Natural killer cell (primary cell): ENCODE results near the gene TBX18. TPM values are rescaled to one million over a fixed set of nuclear protein-coding genes. Genes with fewer than 3 reads are reported as not detected.

ENCODE experiments used
- ATAC-seq, 3 donors: fragments of 150-1000 bp in 2 of 3; fragments of 200-7000 bp in 1 of 3; cut with Tn5 transposase; 1 replicate in 1 of 3; 2 replicates in 2 of 3; pipeline ENCODE4 v1.10.0; 2021; ENCODE audit warnings: mild to moderate bottlenecking in 2 of 3, moderate library complexity in 2 of 3
- DNase-seq, 2 donors: peaks; one replicate each; pipeline versions ENCODE4 v3.0.0 to v3.0.0-alpha.2; 2013 to 2021; ENCODE audit warnings: mixed read lengths in 1 of 2
- H3K27ac ChIP-seq: one replicate; pipeline ENCODE4 v1.5.1; 2013; ENCODE audit warnings: mild to moderate bottlenecking, low read length
- H3K27me3 ChIP-seq: one replicate; pipeline ENCODE4 v1.6.1; 2013; ENCODE audit warnings: low read length; ENCODE audit not compliant: control insufficient read depth, insufficient read depth
- H3K36me3 ChIP-seq: one replicate; pipeline ENCODE4 v1.6.1; 2013; ENCODE audit warnings: low read length; ENCODE audit not compliant: control insufficient read depth, insufficient read depth
- H3K4me1 ChIP-seq: one replicate; pipeline ENCODE4 v1.6.1; 2013; ENCODE audit warnings: low read length; ENCODE audit not compliant: control insufficient read depth, insufficient read depth
- H3K4me3 ChIP-seq: one replicate; pipeline ENCODE4 v1.5.1; 2013; ENCODE audit warnings: low read length
- H3K9me3 ChIP-seq: one replicate; pipeline ENCODE4 v1.6.1; 2013; ENCODE audit warnings: low read length; ENCODE audit not compliant: control insufficient read depth, insufficient read depth
- H3K27ac Mint-ChIP-seq, 2 donors: one replicate each; pipeline ENCODE4 v1.8.0; 2022; ENCODE audit warnings: mild to moderate bottlenecking in 2 of 2, mixed read lengths in 2 of 2, moderate library complexity in 1 of 2
- H3K27me3 Mint-ChIP-seq, 2 donors: one replicate each; pipeline ENCODE4 v1.8.0; 2022; ENCODE audit warnings: low read depth in 2 of 2, mixed read lengths in 2 of 2
- H3K36me3 Mint-ChIP-seq: one replicate; pipeline ENCODE4 v1.8.0; 2022; ENCODE audit warnings: mixed read lengths
- H3K4me1 Mint-ChIP-seq, 2 donors: one replicate each; pipeline ENCODE4 v1.8.0; 2022; ENCODE audit warnings: mixed read lengths in 2 of 2
- H3K4me3 Mint-ChIP-seq: one replicate; pipeline ENCODE4 v1.8.0; 2022; ENCODE audit warnings: mild to moderate bottlenecking, moderate library complexity, mixed read lengths
- H3K9me3 Mint-ChIP-seq, 2 donors: one replicate each; pipeline ENCODE4 v1.8.0; 2022; ENCODE audit warnings: mixed read lengths in 2 of 2
- CTCF ChIP-seq: fragments of 200-600 bp; IDR thresholded peaks from one replicate; pipeline ENCODE4 v1.8.0; 2022; ENCODE audit warnings: antibody characterized with exemption
- WGBS: methylation state at CpG from one replicate; pipeline ENCODE4 v1.1.7; 2013; ENCODE audit warnings: missing lambda C conversion rate; ENCODE audit not compliant: insufficient coverage; 5-methylcytosine and 5-hydroxymethylcytosine counted together
- intact Hi-C: fragments of 100-400 bp; cut with micrococcal nuclease; formaldehyde crosslinking; loops from one replicate; pipeline ENCODE4 v1.14.2; 2022
- total RNA-seq, 4 donors: library from RNA; stranded (reverse); fragments of 120-200 nt in 1 of 4; gene quantifications; one replicate each; pipeline versions ENCODE4 v1.2.3 to v1.2.4, GENCODE V29; 2013 to 2022

Gene TBX18
- total RNA-seq, 3 donors from 2014 or later (not counting 1 experiment from before 2014, with no cell fraction given) = not detected

GRCh38 chr6:84645563-84646266, 118.7 kb downstream of the TBX18 start:
- ATAC-seq (no peak), DNase-seq (no peak)
- Histone ChIP-seq H3K27me3 (no peaks in the 10 kb centered on the region), H3K27ac (no peak overlapping the region), H3K4me1 (no peaks in the 10 kb centered on the region), H3K9me3 (no peaks in the 10 kb centered on the region), H3K4me3 (no peak overlapping the region), H3K36me3 (no peaks in the 10 kb centered on the region)
- Mint-ChIP-seq H3K4me1 (no peaks in the 10 kb centered on the region), H3K4me3 (no peak overlapping the region), H3K9me3 (peaks cover 3 to 10% of the 10 kb centered on the region in 2 donors), H3K27ac (no peak overlapping the region), H3K27me3 (no peaks in the 10 kb centered on the region), H3K36me3 (no peaks in the 10 kb centered on the region)
- intact Hi-C loops = no loop called here
- no peak for TF ChIP-seq CTCF
- 56% methylated on average over 3 of the region's 4 CpGs for WGBS

- Mint-ChIP-seq H3K27ac (no peak overlapping the region), H3K36me3 (no peaks in the 10 kb centered on the region), H3K4me3 (no peak overlapping the region), H3K27me3 (no peaks in the 10 kb centered on the region), H3K4me1 (no peaks in the 10 kb centered on the region), H3K9me3 (peaks cover 3 to 10% of the 10 kb centered on the region in 2 donors)
- no peak for TF ChIP-seq CTCF
- no peak overlapping the region for H3K4me3 ChIP-seq
- H3K27me3 ChIP-seq = no peaks in the 10 kb centered on the region
- DNase-seq (no peak), ATAC-seq (no peak)
- no peaks in the 10 kb centered on the region for H3K36me3 ChIP-seq
- H3K27ac ChIP-seq = no peak overlapping the region
- intact Hi-C loops = no loop called here
- no peaks in the 10 kb centered on the region for H3K9me3 ChIP-seq
- H3K4me1 ChIP-seq = no peaks in the 10 kb centered on the region
These were observed 119.4 kb downstream of the TBX18 start for GRCh38 chr6:84645000-84645399.

- Histone ChIP-seq H3K9me3 (no peaks in the 10 kb centered on the region), H3K4me3 (no peak overlapping the region), H3K4me1 (no peaks in the 10 kb centered on the region), H3K36me3 (no peaks in the 10 kb centered on the region), H3K27ac (no peak overlapping the region), H3K27me3 (no peaks in the 10 kb centered on the region)
- no peak for ATAC-seq
- Mint-ChIP-seq H3K27ac (no peak overlapping the region), H3K36me3 (no peaks in the 10 kb centered on the region), H3K9me3 (peaks cover 6 to 7% of the 10 kb centered on the region in 2 donors), H3K4me3 (no peak overlapping the region), H3K27me3 (no peaks in the 10 kb centered on the region), H3K4me1 (no peaks in the 10 kb centered on the region)
- TF ChIP-seq CTCF = no peak
- intact Hi-C loops = no loop called here
- WGBS = 8% methylated on average over 2 of the region's 3 CpGs
- no peak for DNase-seq
These were observed 120.6 kb downstream of the TBX18 start for GRCh38 chr6:84643778-84644177.

- intact Hi-C loops = no loop called here
- Mint-ChIP-seq H3K4me3 (no peak overlapping the region), H3K9me3 (peaks cover 10 to 12% of the 10 kb centered on the region in 2 donors), H3K27ac (no peak overlapping the region), H3K36me3 (no peaks in the 10 kb centered on the region), H3K4me1 (no peaks in the 10 kb centered on the region), H3K27me3 (no peaks in the 10 kb centered on the region)
- H3K27me3 ChIP-seq = no peaks in the 10 kb centered on the region
- no peaks in the 10 kb centered on the region for H3K9me3 ChIP-seq
- no peak for DNase-seq
- H3K4me3 ChIP-seq = no peak overlapping the region
- no peak for TF ChIP-seq CTCF
- H3K27ac ChIP-seq = no peak overlapping the region
- no peaks in the 10 kb centered on the region for H3K36me3 ChIP-seq
- no peaks in the 10 kb centered on the region for H3K4me1 ChIP-seq
- WGBS = 57% methylated on average over 4 of the region's 4 CpGs
- ATAC-seq = no peak
These were observed 123.3 kb downstream of the TBX18 start for GRCh38 chr6:84641076-84641475.
